IMR-90 (cell line): Measurements from ENCODE around the gene PAM.

Source experiments
- BHLHE40 ChIP-seq: fragments of 150-350 bp; IDR thresholded peaks from 2 replicates; pipeline ENCODE4 v1.6.1; 2016; ENCODE audit warnings: mild to moderate bottlenecking, low read depth, low read length
- CTCF ChIP-seq: conservative IDR thresholded peaks from 2 replicates; pipeline ENCODE4 v1.5.1; 2012; ENCODE audit warnings: mild to moderate bottlenecking, low read depth, low read length, improper control_type of control experiment
- ELK1 ChIP-seq: fragments of 150-350 bp; IDR thresholded peaks from 2 replicates; pipeline ENCODE4 v1.6.1; 2016; ENCODE audit warnings: low read depth, mild to moderate bottlenecking, low read length, moderate library complexity, borderline replicate concordance
- FOS ChIP-seq: fragments of 150-350 bp; IDR thresholded peaks from 2 replicates; pipeline ENCODE4 v1.6.1; 2016; ENCODE audit warnings: low read depth, low read length
- MAFK ChIP-seq: IDR thresholded peaks from 2 replicates; pipeline ENCODE4 v1.6.1; 2012; ENCODE audit warnings: low read depth, low read length, improper control_type of control experiment
- NFE2L2 ChIP-seq: fragments of 150-350 bp; IDR thresholded peaks from 2 replicates; pipeline ENCODE4 v1.6.1; 2016; ENCODE audit warnings: low read depth, mild to moderate bottlenecking, low read length
- POLR2A ChIP-seq: IDR thresholded peaks from 2 replicates; pipeline ENCODE4 v1.6.1; 2012; ENCODE audit warnings: mild to moderate bottlenecking, low read depth, low read length
- RAD21 ChIP-seq: IDR thresholded peaks from 2 replicates; pipeline ENCODE4 v1.6.1; 2012; ENCODE audit warnings: low read length, improper control_type of control experiment
- RFX5 ChIP-seq: IDR thresholded peaks from 2 replicates; pipeline ENCODE4 v1.8.0; 2012; ENCODE audit warnings: low read depth, mild to moderate bottlenecking, low read length, moderate library complexity
- SMC3 ChIP-seq: fragments of 150-350 bp; IDR thresholded peaks from 2 replicates; pipeline ENCODE4 v1.6.1; 2016; ENCODE audit warnings: low read depth, mild to moderate bottlenecking, antibody characterized with exemption, low read length, moderate library complexity
- USF2 ChIP-seq: fragments of 150-350 bp; IDR thresholded peaks from 2 replicates; pipeline ENCODE4 v1.6.1; 2017; ENCODE audit warnings: mild to moderate bottlenecking, antibody characterized with exemption, low read length, low read depth

GRCh38 chr5:102740515-102740914 is 14.6 kb upstream of the PAM start:
- TF ChIP-seq CTCF (no peak), NFE2L2 (no peak), POLR2A (no peak), ELK1 (no peak), SMC3 (no peak), RAD21 (no peak), MAFK (no peak), BHLHE40 (no peak), USF2 (no peak), RFX5 (no peak), FOS (no peak)
